AG04450 (cell line): Measurements from ENCODE around the gene L3HYPDH. TPM values are rescaled to one million over a fixed set of nuclear protein-coding genes. Genes with fewer than 3 reads are reported as not detected.

ENCODE experiments used
- CTCF ChIA-PET: fragments of 300-600, 350-600 bp; formaldehyde crosslinking; extraction: SDS; loops from one replicate; lab custom pipeline; 2022; ENCODE audit warnings: antibody characterized with exemption, inconsistent platforms; lab: Charles Lee
- POLR2A ChIA-PET: fragments of 350-600 bp; formaldehyde crosslinking; extraction: SDS; loops from one replicate; lab custom pipeline; 2021; ENCODE audit warnings: antibody characterized with exemption, inconsistent platforms; lab: Yijun Ruan, JAX
- DNase-seq: peaks from one replicate; pipeline ENCODE4 v3.0.0-alpha.2; 2011; ENCODE audit warnings: low read depth, low spot score
- H3K27ac ChIP-seq: one replicate; pipeline ENCODE4 v1.5.1; 2012; ENCODE audit warnings: low read depth, low read length, control low read depth
- H3K27me3 ChIP-seq: one replicate; pipeline ENCODE4 v1.6.0; 2012; ENCODE audit warnings: low read length; ENCODE audit not compliant: control insufficient read depth, insufficient read depth
- H3K4me3 ChIP-seq: 2 replicates; pipeline ENCODE4 v1.5.1; 2011; ENCODE audit warnings: mild to moderate bottlenecking, low read depth, low read length, control low read depth
- H3K9me3 ChIP-seq: 2 replicates; pipeline ENCODE4 v1.5.1; 2012; ENCODE audit warnings: low read length; ENCODE audit not compliant: control insufficient read depth, insufficient read depth
- CTCF ChIP-seq: IDR thresholded peaks from 2 replicates; pipeline ENCODE4 v1.5.1; 2011; ENCODE audit warnings: low read depth, low read length, control low read depth, inconsistent platforms
- polyA minus RNA-seq: library from RNA; depleted of rRNA, polyadenylated mRNA; stranded (reverse); fragments of >200 nt; gene quantifications from 2 replicates; pipeline ENCODE4 v1.2.3, GENCODE V29; 2011; rRNA and poly(A)+ RNA removed
- polyA plus RNA-seq: library from polyadenylated mRNA; depleted of rRNA; stranded (reverse); fragments of >200 nt; gene quantifications from 2 replicates; pipeline ENCODE4 v1.2.3, GENCODE V29; 2011; rRNA removed

Gene L3HYPDH
- polyA plus RNA-seq (49.8 and 67.3 TPM in 2 replicates), polyA minus RNA-seq (31.4 and 49.3 TPM in 2 replicates)

- no peaks in the 10 kb centered on the region for H3K27me3 ChIP-seq
- H3K9me3 ChIP-seq, result no peaks in the 10 kb centered on the region
- peak; percentile 68 for TF ChIP-seq CTCF
- CTCF ChIA-PET, result interaction anchor here (0.5 to 1.8 kb wide), 12 partner anchors 11 to 359 kb away, joined by 3 to 19 read pairs (median 4); partner anchors contain the start of genes CCDC175 and GPR135
- POLR2A ChIA-PET, result interaction anchor here (0.6 to 2.6 kb wide), 12 partner anchors 10 to 1289 kb away, joined by 3 to 19 read pairs (median 4); partner anchors contain the start of genes DAAM1, GPR135, KIAA0586 and PPM1A
- H3K27ac ChIP-seq, result peak within 1 kb of the TSS; percentile 98
- H3K4me3 ChIP-seq, result peak within 1 kb of the TSS; percentile 87
- peak; percentile 87 for DNase-seq
Measured at GRCh38 chr14:59483819-59484638, at the start of gene L3HYPDH, which contains the start of gene JKAMP. Gene L3HYPDH, minus strand, starts transcription at chr14:59484408. Its CDS starts 92 bp downstream, at chr14:59484316. Gene JKAMP, plus strand, starts transcription at chr14:59484517. Its CDS starts 73 bp downstream, at chr14:59484590.

GRCh38 chr14:59532419-59532818, 48.2 kb upstream of the L3HYPDH start:
- ChIA-PET POLR2A (no interaction called here), CTCF (interaction anchor here (5.5 kb wide), 1 partner anchor 44 kb away, joined by 23 read pairs; the partner anchor contains the start of gene CCDC175)
- TF ChIP-seq CTCF, result no peak
- H3K4me3 ChIP-seq, result no peak overlapping the region
- H3K9me3 ChIP-seq, result no peaks in the 10 kb centered on the region
- no peak for DNase-seq
- no peaks in the 10 kb centered on the region for H3K27me3 ChIP-seq
- H3K27ac ChIP-seq, result no peak overlapping the region

- TF ChIP-seq CTCF, result no peak
- H3K4me3 ChIP-seq, result no peak overlapping the region
- POLR2A ChIA-PET, result no interaction called here
- CTCF ChIA-PET, result no interaction called here
- no peaks in the 10 kb centered on the region for H3K9me3 ChIP-seq
- H3K27ac ChIP-seq, result no peak overlapping the region
- H3K27me3 ChIP-seq, result no peaks in the 10 kb centered on the region
- DNase-seq, result no peak
Measured at GRCh38 chr14:59530349-59530748, 46.1 kb upstream of the L3HYPDH start.

- no peak for DNase-seq
- no peak for TF ChIP-seq CTCF
- H3K27ac ChIP-seq, result no peak overlapping the region
- CTCF ChIA-PET, result interaction anchor here (1.0 to 1.3 kb wide), 2 partner anchors 17 to 22 kb away, joined by 4 to 5 read pairs; no protein-coding TSS in a partner anchor
- H3K27me3 ChIP-seq, result no peaks in the 10 kb centered on the region
- POLR2A ChIA-PET, result no interaction called here
- H3K4me3 ChIP-seq, result no peak overlapping the region
- H3K9me3 ChIP-seq, result no peaks in the 10 kb centered on the region
Measured at GRCh38 chr14:59529189-59529588, 45.0 kb upstream of the L3HYPDH start.

- ChIA-PET POLR2A (no interaction called here), CTCF (interaction anchor here (0.9 kb wide), 1 partner anchor 57 kb away, joined by 3 read pairs; no protein-coding TSS in a partner anchor)
- Histone ChIP-seq H3K9me3 (no peaks in the 10 kb centered on the region), H3K27me3 (peaks cover 3% of the 10 kb centered on the region), H3K27ac (no peak overlapping the region), H3K4me3 (no peak overlapping the region)
- TF ChIP-seq CTCF, result no peak
- DNase-seq, result no peak
Measured at GRCh38 chr14:59520224-59520623, 36.0 kb upstream of the L3HYPDH start.
